Erythroblast (primary cell): ENCODE measurements around the gene AQP6.

Experiments
- GATA1 ChIP-seq: IDR thresholded peaks from 2 replicates; pipeline ENCODE4 v1.6.1; 2011; ENCODE audit warnings: low read depth, mild to moderate bottlenecking, control low read depth, low read length, moderate library complexity
- POLR2A ChIP-seq: IDR thresholded peaks from 2 replicates; pipeline ENCODE4 v1.6.1; 2011; ENCODE audit warnings: mild to moderate bottlenecking, low read length

- no peak for TF ChIP-seq POLR2A
- no peak for TF ChIP-seq GATA1
These were observed 26.7 kb upstream of the AQP6 start for GRCh38 chr12:49946086-49946485.
